ENCODE measurements around the gene RPL31. TPM values are rescaled to one million over a fixed set of nuclear protein-coding genes. Genes with fewer than 3 reads are reported as not detected.

The RPL31 gene
- total RNA-seq, 2 experiments from 2014 or later: 1,667 to 1,859 TPM

- TF ChIP-seq, protein P1, sequence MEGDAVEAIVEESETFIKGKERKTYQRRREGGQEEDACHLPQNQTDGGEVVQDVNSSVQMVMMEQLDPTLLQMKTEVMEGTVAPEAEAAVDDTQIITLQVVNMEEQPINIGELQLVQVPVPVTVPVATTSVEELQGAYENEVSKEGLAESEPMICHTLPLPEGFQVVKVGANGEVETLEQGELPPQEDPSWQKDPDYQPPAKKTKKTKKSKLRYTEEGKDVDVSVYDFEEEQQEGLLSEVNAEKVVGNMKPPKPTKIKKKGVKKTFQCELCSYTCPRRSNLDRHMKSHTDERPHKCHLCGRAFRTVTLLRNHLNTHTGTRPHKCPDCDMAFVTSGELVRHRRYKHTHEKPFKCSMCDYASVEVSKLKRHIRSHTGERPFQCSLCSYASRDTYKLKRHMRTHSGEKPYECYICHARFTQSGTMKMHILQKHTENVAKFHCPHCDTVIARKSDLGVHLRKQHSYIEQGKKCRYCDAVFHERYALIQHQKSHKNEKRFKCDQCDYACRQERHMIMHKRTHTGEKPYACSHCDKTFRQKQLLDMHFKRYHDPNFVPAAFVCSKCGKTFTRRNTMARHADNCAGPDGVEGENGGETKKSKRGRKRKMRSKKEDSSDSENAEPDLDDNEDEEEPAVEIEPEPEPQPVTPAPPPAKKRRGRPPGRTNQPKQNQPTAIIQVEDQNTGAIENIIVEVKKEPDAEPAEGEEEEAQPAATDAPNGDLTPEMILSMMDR (IDR thresholded peaks at IDR 0.05): no peak
- Mint-ChIP-seq H3K36me3 (ENCODE audit: low read depth) (peaks cover 4% of the 10 kb centered on the region), H3K27me3 (no peaks in the 10 kb centered on the region), H3K4me3 (no peak overlapping the region), H3K9me3 (peaks cover 2% of the 10 kb centered on the region), H3K4me1 (ENCODE audit: low read depth) (no peaks in the 10 kb centered on the region), H3K27ac (no peak overlapping the region)
- intact Hi-C loops (cut with micrococcal nuclease): no loop called here
- CTCF ChIA-PET: interaction anchor here (1.8 kb wide), 1 partner anchor 40 kb away, joined by 5 read pairs; no protein-coding TSS in a partner anchor
- POLR2A ChIA-PET: no interaction called here
- no peak for DNase-seq
- no peak for ATAC-seq
These were observed 50.1 kb downstream of the RPL31 start for GRCh38 chr2:101052147-101052546.

DNA sequence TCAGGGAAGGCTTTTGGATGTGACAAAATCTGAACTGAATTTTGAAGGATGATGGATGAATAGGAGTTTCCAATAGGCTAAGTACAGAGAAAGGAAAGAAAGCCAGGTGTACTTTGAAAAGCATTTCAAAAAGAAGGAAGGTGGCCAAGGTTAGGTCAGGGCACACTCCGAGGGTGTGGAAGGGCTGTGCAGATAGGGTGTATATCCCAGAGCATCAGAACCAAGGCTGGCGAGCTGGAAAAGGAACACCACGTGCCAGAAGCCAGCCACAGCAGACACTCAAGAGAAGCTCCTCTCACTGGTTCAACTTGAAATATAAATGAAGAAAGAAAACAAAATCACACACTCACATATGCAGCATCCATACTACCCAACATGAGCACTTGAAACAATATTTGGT is 51.0 kb downstream of the RPL31 start:
- DNase-seq (no peak), ATAC-seq (no peak)
- Mint-ChIP-seq H3K27me3 (no peaks in the 10 kb centered on the region), H3K4me1 (ENCODE audit: low read depth) (no peaks in the 10 kb centered on the region), H3K36me3 (ENCODE audit: low read depth) (peaks cover 4% of the 10 kb centered on the region), H3K27ac (no peak overlapping the region), H3K4me3 (no peak overlapping the region), H3K9me3 (peaks cover 2% of the 10 kb centered on the region)
- intact Hi-C loops (cut with micrococcal nuclease): no loop called here
- CTCF ChIA-PET: no interaction called here
- TF ChIP-seq, protein P1 (IDR thresholded peaks at IDR 0.05): no peak
- POLR2A ChIA-PET: interaction anchor here (0.7 kb wide), 1 partner anchor 85 kb away, joined by 3 read pairs; no protein-coding TSS in a partner anchor

Other genes starting within 250 kb of the RPL31 start
- gene NPAS2, start 182.2 kb upstream of the RPL31 start, total RNA-seq: 10 to 100 TPM; 14.4 to 15.2 TPM
- 1 to 10 TPM; 3.2 to 3.3 TPM for gene TBC1D8, start 149.1 kb downstream of the RPL31 start, total RNA-seq